ENCODE results near the gene ZNF516. TPM values are rescaled to one million over a fixed set of nuclear protein-coding genes. Genes with fewer than 3 reads are reported as not detected.

Gene ZNF516
- total RNA-seq, 4 donors from 2014 or later, result 20.5 to 55.4 (median 22.4) TPM

GRCh38 chr18:76359909-76360308, 135.1 kb downstream of the ZNF516 start:
- Histone ChIP-seq H3K4me1 (no peaks in the 10 kb centered on the region), H3K4me3 (no peak overlapping the region), H3K27ac (no peak overlapping the region), H3K36me3 (peaks cover 73% of the 10 kb centered on the region), H3K9me3 (no peaks in the 10 kb centered on the region), H3K27me3 (no peaks in the 10 kb centered on the region)
- DNase-seq (ENCODE audit: low spot score in 2 of 2), result no peak
- 93% methylated on average over 12 of the region's 12 CpGs for WGBS
- TF ChIP-seq POLR2AphosphoS5 (IDR thresholded peaks at IDR 0.05) (no peak), CTCF (IDR thresholded peaks at IDR 0.05) (no peak), EP300 (IDR thresholded peaks at IDR 0.05) (no peak), POLR2A (IDR thresholded peaks at IDR 0.05) (no peak)

- 92% methylated on average over 8 of the region's 8 CpGs for WGBS
- Histone ChIP-seq H3K9me3 (no peaks in the 10 kb centered on the region), H3K27me3 (no peaks in the 10 kb centered on the region), H3K27ac (no peak overlapping the region), H3K4me1 (no peaks in the 10 kb centered on the region), H3K4me3 (no peak overlapping the region), H3K36me3 (peaks cover 64% of the 10 kb centered on the region)
- TF ChIP-seq POLR2A (IDR thresholded peaks at IDR 0.05) (no peak), CTCF (IDR thresholded peaks at IDR 0.05) (no peak), EP300 (IDR thresholded peaks at IDR 0.05) (no peak), POLR2AphosphoS5 (IDR thresholded peaks at IDR 0.05) (no peak)
- DNase-seq (ENCODE audit: low spot score in 2 of 2), result no peak
Measured at GRCh38 chr18:76358774-76359173, 136.3 kb downstream of the ZNF516 start.

GRCh38 chr18:76357585-76358260, 137.3 kb downstream of the ZNF516 start:
- H3K36me3 ChIP-seq, result peaks cover 60% of the 10 kb centered on the region
- H3K27me3 ChIP-seq, result no peaks in the 10 kb centered on the region
- TF ChIP-seq POLR2AphosphoS5 (IDR thresholded peaks at IDR 0.05) (no peak), POLR2A (IDR thresholded peaks at IDR 0.05) (no peak), EP300 (IDR thresholded peaks at IDR 0.05) (no peak), CTCF (IDR thresholded peaks at IDR 0.05) (no peak)
- DNase-seq (ENCODE audit: low spot score in 2 of 2), result no peak
- WGBS, result 75% methylated on average over 12 of the region's 12 CpGs
- H3K27ac ChIP-seq, result no peak overlapping the region
- H3K4me3 ChIP-seq, result no peak overlapping the region
- H3K4me1 ChIP-seq, result no peaks in the 10 kb centered on the region
- H3K9me3 ChIP-seq, result no peaks in the 10 kb centered on the region

GRCh38 chr18:76357174-76357573, 137.9 kb downstream of the ZNF516 start:
- H3K27ac ChIP-seq, result no peak overlapping the region
- DNase-seq (ENCODE audit: low spot score in 2 of 2), result no peak
- TF ChIP-seq CTCF (IDR thresholded peaks at IDR 0.05) (no peak), POLR2A (IDR thresholded peaks at IDR 0.05) (no peak), EP300 (IDR thresholded peaks at IDR 0.05) (no peak), POLR2AphosphoS5 (IDR thresholded peaks at IDR 0.05) (no peak)
- H3K4me1 ChIP-seq, result no peaks in the 10 kb centered on the region
- whole genome bisulfite sequencing, result 86% methylated on average over 26 of the region's 26 CpGs
- no peaks in the 10 kb centered on the region for H3K27me3 ChIP-seq
- no peaks in the 10 kb centered on the region for H3K9me3 ChIP-seq
- H3K4me3 ChIP-seq, result no peak overlapping the region
- H3K36me3 ChIP-seq, result peaks cover 55% of the 10 kb centered on the region

- WGBS, result 92% methylated on average over 10 of the region's 10 CpGs
- H3K27me3 ChIP-seq, result no peaks in the 10 kb centered on the region
- TF ChIP-seq POLR2AphosphoS5 (IDR thresholded peaks at IDR 0.05), result no peak
- TF ChIP-seq POLR2A (IDR thresholded peaks at IDR 0.05), result no peak
- no peak for TF ChIP-seq CTCF (IDR thresholded peaks at IDR 0.05)
- no peak for TF ChIP-seq EP300 (IDR thresholded peaks at IDR 0.05)
- H3K9me3 ChIP-seq, result no peaks in the 10 kb centered on the region
- no peaks in the 10 kb centered on the region for H3K4me1 ChIP-seq
- H3K4me3 ChIP-seq, result no peak overlapping the region
- no peak for DNase-seq (ENCODE audit: low spot score in 2 of 2)
- H3K27ac ChIP-seq, result no peak overlapping the region
- H3K36me3 ChIP-seq, result peaks cover 50% of the 10 kb centered on the region
Measured at GRCh38 chr18:76356666-76357065, 138.4 kb downstream of the ZNF516 start.
